ENCODE results near the gene KRR1. TPM values are rescaled to one million over a fixed set of nuclear protein-coding genes. Genes with fewer than 3 reads are reported as not detected.

Gene KRR1
- total RNA-seq = 42.3 TPM

DNA sequence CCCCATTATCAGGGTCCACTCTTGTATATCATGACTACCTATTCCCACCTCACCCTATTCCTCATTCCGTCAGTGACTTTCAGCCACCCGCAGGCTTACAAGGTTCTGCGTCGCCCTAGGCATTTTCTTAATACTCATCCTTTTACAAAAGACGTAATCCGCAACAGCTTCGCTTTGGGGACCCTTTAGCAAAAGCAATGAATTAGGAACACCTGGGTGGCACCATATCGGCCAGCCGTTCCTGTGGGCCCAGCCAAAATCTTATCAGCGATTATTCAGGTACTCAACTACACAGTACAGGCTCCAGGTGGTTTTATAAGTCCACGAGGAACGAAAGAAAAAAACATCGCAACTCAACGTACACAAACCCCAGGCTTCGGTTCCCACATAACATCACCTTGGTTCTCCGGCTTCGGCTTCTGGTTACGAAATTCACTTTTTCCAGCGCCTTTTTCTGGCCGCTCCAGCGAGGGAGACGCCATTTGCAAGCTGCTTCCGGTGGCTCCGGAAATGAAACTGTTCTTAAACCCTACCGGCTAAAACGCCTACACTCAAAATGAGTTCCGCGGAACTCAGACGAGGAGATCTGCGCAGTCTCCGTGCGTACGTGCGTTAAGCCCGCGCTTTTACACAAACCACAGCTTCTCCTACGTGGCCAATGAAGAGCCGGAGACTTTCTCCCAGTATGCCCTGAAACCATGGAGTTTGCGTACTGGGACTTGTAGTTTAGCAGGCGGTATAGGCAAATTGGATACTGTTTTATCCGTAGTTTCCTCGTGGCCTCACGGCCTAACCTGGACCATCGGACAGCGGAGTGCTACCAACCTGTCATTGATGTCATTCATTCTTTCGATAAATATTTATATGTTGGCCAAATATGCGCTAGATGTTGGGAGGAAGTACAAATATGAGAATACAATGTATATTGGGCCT, at the start of gene KRR1:
Gene KRR1, minus strand, starts transcription at position 494 of the 933 bp plus-strand sequence. Its CDS starts 12 bp downstream, at position 482.

DNA sequence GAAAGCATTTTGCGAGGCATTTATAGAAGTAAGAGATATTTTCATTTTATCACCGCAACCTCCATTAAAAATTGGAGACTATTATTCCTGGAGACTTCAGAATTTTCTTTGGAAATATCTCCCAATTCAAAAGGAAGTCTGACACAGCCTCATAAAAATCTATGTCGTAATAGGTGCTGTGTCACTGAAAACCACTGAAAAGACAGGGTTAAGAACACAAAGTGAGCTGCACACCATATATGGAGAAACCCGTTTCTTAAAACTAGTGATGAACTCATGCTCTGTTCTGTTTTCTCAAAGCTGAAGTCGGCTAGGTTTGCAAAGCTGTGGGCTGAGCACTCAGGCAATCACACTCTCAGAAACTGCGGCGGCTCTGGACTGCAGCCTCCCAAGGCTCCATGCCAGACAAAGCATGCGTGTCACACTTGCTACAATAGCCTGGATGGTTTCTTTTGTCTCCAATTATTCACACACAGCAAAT, 30.9 kb downstream of the KRR1 start, which contains the start of gene GLIPR1:
Gene GLIPR1, plus strand, starts transcription at position 287 of the 481 bp plus-strand sequence. Its CDS starts 126 bp downstream, at position 413.

Other genes with a start within 250 kb of the KRR1 start
- 14.7 TPM for gene CAPS2, start 181.3 kb downstream of the KRR1 start, total RNA-seq
- gene GLIPR1L1, start 176.9 kb downstream of the KRR1 start, total RNA-seq = not detected
- 0.94 TPM for gene GLIPR1L2, start 120.5 kb downstream of the KRR1 start, total RNA-seq
- 0.94 TPM for gene GLIPR1, start 30.9 kb downstream of the KRR1 start, total RNA-seq